A549 (cell line): ENCODE data around the gene PRTFDC1.

Source experiments
- CBX2 ChIP-seq: fragments of 200-600 bp; sonication (generic); IDR thresholded peaks from 2 replicates; pipeline ENCODE4 v1.6.1; 2016; ENCODE audit warnings: low read depth, mild to moderate bottlenecking, borderline replicate concordance
- HMGXB4 ChIP-seq: fragments of 250-450 bp; sonication (Bioruptor Pico); IDR thresholded peaks from 2 replicates; pipeline ENCODE4 v1.5.0; 2021; ENCODE audit warnings: mild to moderate bottlenecking, moderate library complexity, borderline replicate concordance
- MAFK ChIP-seq: fragments of 450-650 bp; IDR thresholded peaks from 2 replicates; pipeline ENCODE4 v1.6.1; 2014; ENCODE audit not compliant: partially characterized antibody
- POLR2A ChIP-seq: IDR thresholded peaks from 2 replicates; pipeline ENCODE4 v1.6.1; 2012; ENCODE audit warnings: mild to moderate bottlenecking, low read length
- RAD21 ChIP-seq, 2 experiments: fragments of >200 bp in 1 of 2; sonication (Bioruptor Twin) in 1 of 2; formaldehyde crosslinking in 1 of 2; IDR thresholded peaks in 1 of 2; conservative IDR thresholded peaks in 1 of 2; 2 replicates in 1 of 2; 3 replicates in 1 of 2; pipeline ENCODE4 v1.6.1; 2012 to 2018; ENCODE audit warnings: inconsistent platforms in 1 of 2
- RFX5 ChIP-seq: fragments of 450-650 bp; IDR thresholded peaks from 2 replicates; pipeline ENCODE4 v1.7.1; 2014; ENCODE audit warnings: antibody characterized with exemption, mild to moderate bottlenecking, moderate library complexity
- SMC3 ChIP-seq: fragments of >200 bp; sonication (Bioruptor Twin); formaldehyde crosslinking; IDR thresholded peaks from 3 replicates; pipeline ENCODE4 v1.6.1; 2018; ENCODE audit warnings: inconsistent platforms
- TF ChIP-seq, protein P1 (sequence below): fragments of >200 bp; sonication (Bioruptor Twin); formaldehyde crosslinking; IDR thresholded peaks from 3 replicates; pipeline ENCODE4 v1.5.1; 2016

DNA sequence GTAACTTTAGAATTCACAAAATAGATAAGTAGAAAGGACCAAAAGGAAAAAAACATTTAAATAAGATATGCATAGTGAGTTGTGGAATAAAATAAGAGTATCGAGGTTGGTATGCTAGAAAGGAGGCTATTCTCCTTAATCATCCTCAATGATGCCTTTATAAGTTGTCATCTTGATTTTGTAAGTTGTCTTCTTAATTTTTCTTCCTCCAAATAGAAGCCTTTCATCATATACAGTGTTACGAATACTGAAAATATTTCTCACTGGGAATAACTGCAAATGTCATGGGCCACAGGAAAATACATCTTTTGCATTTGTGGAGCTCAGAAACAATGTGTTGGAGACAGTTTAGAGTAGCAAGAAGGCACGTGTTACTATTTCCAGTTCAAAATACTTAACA, 31.5 kb upstream of the PRTFDC1 start:
- no peak for TF ChIP-seq POLR2A
- no peak for TF ChIP-seq SMC3
- no peak for TF ChIP-seq MAFK
- TF ChIP-seq, protein P1, sequence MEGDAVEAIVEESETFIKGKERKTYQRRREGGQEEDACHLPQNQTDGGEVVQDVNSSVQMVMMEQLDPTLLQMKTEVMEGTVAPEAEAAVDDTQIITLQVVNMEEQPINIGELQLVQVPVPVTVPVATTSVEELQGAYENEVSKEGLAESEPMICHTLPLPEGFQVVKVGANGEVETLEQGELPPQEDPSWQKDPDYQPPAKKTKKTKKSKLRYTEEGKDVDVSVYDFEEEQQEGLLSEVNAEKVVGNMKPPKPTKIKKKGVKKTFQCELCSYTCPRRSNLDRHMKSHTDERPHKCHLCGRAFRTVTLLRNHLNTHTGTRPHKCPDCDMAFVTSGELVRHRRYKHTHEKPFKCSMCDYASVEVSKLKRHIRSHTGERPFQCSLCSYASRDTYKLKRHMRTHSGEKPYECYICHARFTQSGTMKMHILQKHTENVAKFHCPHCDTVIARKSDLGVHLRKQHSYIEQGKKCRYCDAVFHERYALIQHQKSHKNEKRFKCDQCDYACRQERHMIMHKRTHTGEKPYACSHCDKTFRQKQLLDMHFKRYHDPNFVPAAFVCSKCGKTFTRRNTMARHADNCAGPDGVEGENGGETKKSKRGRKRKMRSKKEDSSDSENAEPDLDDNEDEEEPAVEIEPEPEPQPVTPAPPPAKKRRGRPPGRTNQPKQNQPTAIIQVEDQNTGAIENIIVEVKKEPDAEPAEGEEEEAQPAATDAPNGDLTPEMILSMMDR: no peak
- no peak for TF ChIP-seq RAD21 (conservative IDR thresholded peaks at IDR 0.05 in 1 of 2, IDR thresholded peaks at IDR 0.05 in 1 of 2)
- no peak for TF ChIP-seq HMGXB4 (CRISPR knock-in tag)
- no peak for TF ChIP-seq RFX5
- TF ChIP-seq CBX2: no peak
